HG03095 (cell line): ENCODE data around the gene NUDT17.

Source experiments
- ATAC-seq: cut with Tn5 transposase; IDR thresholded peaks from one replicate; pipeline ENCODE4 v1.9.1; 2021; ENCODE audit warnings: moderate library complexity; ENCODE audit not compliant: unreplicated experiment

NUDT17 gene

DNA sequence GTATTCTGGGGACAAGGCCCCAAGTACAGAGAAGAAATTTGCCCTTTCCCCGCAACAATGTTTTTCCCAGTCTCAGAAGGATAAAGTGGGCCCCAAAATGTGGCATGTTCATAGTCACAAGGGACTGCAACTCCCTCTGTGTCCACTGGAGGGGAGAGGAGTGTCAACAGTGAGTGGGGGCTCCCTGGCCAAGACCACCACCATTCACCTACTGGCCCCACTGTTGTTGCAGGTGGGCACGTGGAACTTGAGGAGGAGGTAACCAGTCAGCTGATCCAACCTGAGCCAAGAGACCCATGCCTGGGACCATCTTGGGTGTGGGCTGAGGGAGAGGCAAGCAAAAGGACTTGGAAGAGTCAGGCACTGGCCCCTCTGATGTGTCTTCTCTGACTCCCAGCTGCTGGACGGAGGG is 777 bp downstream of the NUDT17 start:
- no peak for ATAC-seq

- ATAC-seq: no peak
These were observed 2.4 kb downstream of the NUDT17 start for GRCh38 chr1:145847827-145848226.

- no peak for ATAC-seq
These were observed 4.1 kb downstream of the NUDT17 start for GRCh38 chr1:145849356-145850160.

DNA sequence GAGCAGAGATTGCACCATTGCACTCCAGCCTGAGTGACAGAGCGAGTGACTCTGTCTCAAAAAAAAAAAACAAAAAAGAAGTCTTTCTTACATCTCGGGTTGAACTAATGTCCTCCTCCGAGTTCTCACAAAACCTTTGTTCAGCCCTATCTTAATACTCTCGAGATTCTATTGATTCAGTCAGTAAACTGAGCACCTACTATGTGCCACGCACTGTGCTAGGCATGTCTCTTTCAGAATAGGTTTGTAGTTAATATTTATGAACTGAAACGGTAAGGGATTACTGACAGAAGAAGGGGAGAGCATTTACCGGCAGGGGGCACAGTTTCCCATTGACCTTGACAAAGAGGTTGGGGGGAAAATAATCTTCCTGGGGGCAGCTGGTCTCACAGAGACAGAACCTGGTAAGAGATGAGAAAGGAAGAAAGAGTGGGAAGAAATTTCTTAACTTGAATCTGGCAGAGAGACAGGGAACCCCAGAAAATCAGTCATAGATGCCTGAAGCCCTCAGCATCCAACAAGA is 10.1 kb downstream of the NUDT17 start:
- no peak for ATAC-seq

DNA sequence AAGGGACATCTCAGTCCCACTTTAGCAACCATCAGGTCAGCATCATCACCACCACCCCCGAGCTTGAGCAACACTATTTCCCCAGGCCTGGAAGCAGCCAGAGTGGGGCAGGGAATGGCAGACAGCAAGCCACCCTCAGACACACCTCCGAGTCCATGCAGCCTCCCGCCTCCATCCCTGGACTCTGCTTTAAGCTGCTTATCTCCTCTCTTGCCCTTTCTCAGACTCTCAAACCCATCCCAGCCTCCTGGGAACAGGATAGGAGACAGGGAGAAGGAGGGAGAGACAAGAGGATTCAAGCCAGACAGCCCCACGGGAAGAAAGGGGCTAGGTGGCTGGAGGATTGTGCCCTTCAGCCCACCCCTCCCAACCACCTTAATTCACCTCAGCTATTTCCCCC is 11.7 kb downstream of the NUDT17 start:
- ATAC-seq: no peak

GRCh38 chr1:145858238-145858900 is 12.9 kb downstream of the NUDT17 start:
- peak; percentile 3 for ATAC-seq

DNA sequence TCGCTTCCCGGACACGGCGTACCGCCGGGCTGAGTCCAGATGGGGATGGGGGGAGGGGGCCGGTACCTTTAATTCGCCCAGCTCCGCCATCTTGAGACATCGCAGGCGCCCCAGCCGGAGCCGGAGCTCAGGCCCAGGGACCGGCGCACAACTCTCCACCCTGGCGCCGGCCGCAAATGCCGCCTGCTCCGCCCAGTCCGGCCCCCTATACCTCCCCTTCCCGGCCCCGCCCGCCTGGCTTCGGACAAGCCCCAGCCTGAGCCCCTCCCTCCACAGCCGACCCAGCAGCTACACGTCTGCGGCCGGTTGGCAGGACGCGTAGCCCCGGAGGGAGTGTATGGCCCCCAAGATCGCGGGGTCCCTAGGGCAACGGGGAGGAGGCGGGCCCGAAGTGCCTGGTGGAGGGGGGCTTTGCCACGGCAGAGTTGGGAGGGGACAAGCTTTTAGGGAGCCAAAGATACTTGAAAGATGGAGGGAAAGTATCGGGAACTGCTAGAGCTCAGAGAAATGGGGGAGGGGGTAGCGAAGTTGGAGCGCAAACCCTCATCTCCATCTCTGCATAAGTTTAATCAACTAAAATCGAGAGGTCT is 13.6 kb downstream of the NUDT17 start, which contains the start of gene PIAS3:
Gene PIAS3, minus strand, starts transcription at position 181 of the 590 bp plus-strand sequence. Its CDS starts 91 bp downstream, at position 90.
- ATAC-seq: peak; percentile 78

- ATAC-seq: peak; percentile 83
These were observed 14.1 kb downstream of the NUDT17 start for GRCh38 chr1:145859491-145860023.

DNA sequence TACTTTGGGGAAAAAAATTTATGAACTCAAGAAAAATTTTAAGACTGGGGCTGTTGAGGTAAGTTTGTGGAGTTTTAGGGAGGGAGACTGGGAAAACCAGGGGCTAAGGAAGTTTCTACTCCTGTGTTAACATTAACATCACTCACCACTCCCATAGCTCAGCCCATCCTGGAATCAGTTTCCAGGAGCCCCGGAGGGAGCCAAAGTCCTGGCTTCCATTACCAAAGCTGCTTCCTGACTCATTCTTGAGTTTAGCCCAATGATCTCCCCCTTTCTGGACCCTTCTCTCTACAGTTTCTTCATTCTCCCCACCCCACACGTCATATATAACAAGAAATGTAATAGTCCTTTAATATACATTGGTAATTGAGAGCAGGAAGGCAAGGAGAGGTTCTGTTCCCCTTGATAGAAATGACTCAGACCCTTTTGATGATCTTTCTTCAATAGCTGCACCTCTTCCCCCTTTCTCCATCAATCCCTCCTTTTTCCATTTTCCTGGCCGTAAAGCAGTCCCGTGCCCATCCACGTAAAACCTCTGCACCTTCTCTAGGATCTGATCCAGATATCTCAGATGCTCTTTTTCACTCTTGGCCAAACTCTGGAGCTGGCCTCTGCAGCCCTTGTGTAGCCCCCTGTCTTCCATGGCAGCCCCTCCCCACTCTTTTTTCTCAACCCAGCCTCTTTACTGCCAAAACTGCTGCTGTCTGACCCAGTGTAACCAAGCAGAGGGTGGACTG is 18.0 kb downstream of the NUDT17 start:
- no peak for ATAC-seq

GRCh38 chr1:145868232-145868631 is 22.8 kb downstream of the NUDT17 start:
- ATAC-seq: no peak

GRCh38 chr1:145871994-145872924 is 26.8 kb downstream of the NUDT17 start:
- ATAC-seq: no peak

GRCh38 chr1:145874646-145875045 is 29.2 kb downstream of the NUDT17 start:
- ATAC-seq: no peak

GRCh38 chr1:145877923-145878486 is 32.6 kb downstream of the NUDT17 start:
- no peak for ATAC-seq

GRCh38 chr1:145878724-145879123 is 33.3 kb downstream of the NUDT17 start:
- ATAC-seq: no peak

- no peak for ATAC-seq
These were observed 34.3 kb downstream of the NUDT17 start for GRCh38 chr1:145879775-145880174.

GRCh38 chr1:145884675-145885074 is 39.2 kb downstream of the NUDT17 start:
- no peak for ATAC-seq

GRCh38 chr1:145885738-145886287 is 40.4 kb downstream of the NUDT17 start, which contains the start of gene ANKRD35:
ANKRD35 (minus strand) TSS chr1:145885866; CDS start chr1:145885758, 108 bp downstream.
- peak; percentile 98 for ATAC-seq

- no peak for ATAC-seq
These were observed 41.0 kb downstream of the NUDT17 start for GRCh38 chr1:145886390-145886789.

GRCh38 chr1:145886816-145887215 is 41.4 kb downstream of the NUDT17 start:
- ATAC-seq: no peak
